Measurements from ENCODE around the gene DDX17.
A peak's percentile ranks its signal among the peaks of the same experiment; 100 is the strongest.
"Not testable (repeated sequence)": the region's sequence is repeated elsewhere in the genome, so short reads cannot be mapped to it uniquely, and the experiment has no call there.

DDX17 gene

DNA sequence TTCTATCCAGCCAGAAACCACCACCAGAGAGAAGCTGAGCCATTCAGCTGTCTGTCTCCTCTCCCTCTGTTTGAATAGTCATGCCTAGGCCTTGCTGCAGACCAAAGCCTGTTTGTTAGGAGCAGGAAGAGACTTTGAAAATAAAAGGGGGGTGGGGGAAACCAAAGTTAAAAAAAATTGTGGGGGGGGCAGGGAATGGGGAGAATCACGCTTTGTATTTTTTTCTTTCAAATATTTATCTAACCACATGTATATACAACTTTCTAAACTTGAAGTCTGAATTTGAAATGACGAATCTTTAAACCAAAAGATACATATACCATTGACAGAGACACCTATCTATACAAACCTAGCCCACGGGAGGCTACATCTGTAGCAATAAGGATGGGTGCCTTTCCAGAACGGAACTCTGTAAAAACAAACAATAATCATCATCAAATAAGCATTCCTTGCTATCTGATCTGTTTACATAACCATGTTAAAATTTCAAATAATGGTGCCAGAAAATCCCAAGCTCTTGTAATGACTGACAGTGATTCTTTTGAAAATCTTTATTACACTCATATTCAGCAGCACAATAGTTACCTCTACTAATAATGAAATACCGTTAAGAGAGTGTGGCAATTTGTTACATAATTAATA lies 14.3 kb downstream of the DDX17 start:
- no peak for DNase-seq (ENCODE audit: low read depth)

DNA sequence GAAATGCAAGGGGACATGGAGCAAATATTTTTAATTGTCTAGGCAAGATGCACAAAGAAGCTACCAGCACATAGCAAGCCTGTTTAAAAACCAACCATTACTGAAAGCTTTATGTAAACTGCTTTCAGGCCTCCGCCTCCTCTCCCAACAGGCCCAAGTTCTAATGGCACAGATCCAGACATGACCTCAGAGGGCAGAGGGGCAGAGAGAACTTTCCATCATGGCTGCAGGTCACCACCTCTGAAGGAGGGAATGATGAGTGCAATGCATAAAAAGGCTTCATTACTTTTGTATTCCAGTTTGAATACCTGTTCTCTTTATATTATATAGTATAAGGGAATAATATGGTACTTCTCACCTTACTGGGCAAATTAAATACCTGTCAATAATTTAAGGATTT lies 15.2 kb downstream of the DDX17 start:
- no peak for DNase-seq (ENCODE audit: low read depth)

DNA sequence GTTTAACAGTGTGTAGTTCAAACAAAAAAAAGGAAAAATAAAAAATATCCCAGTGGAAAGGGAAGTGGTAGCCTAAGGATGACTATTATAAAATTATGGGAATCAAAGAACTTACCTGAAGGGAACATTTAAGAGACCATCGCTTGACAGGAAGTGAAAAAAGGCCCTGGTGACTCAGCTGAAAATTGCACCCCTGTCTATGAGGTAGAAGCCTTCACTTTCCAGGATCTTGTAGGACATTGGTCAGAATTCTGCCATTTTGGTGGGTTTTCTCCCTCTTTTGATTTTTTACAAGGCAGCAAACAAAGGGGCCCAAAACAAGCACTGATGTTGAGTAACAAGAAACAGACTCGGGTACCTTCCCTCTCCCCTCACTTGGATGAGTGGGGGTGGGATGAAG lies 15.6 kb downstream of the DDX17 start:
- DNase-seq (ENCODE audit: low read depth): no peak

DNA sequence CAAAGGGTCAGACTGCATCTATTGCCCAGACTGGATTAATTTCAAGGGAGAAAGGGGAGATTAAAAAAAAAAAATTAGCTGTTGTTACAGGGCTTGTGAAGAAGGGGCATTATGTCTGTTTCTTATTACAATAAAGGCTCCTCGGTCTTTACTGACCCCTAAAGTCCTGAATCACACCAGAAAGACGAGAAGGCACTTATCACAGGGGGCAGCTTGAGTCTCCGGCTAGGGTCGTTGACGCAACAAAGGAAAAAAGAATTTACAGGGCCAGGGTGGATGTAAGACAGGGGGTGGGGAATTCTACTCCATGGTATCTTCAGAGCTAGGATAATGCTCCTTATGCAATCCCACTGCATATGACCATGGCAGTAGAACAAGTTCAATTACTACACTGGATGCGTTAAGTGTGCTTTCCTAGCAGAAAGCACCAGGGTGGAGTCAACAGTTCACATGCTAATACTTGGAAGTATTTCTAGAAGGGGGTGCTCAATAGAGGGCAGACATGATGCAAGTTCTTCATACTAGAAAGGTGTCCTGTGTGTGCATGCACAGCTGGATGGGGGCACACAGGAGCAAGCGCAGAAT lies 16.5 kb downstream of the DDX17 start:
- DNase-seq (ENCODE audit: low read depth): no peak

DNA sequence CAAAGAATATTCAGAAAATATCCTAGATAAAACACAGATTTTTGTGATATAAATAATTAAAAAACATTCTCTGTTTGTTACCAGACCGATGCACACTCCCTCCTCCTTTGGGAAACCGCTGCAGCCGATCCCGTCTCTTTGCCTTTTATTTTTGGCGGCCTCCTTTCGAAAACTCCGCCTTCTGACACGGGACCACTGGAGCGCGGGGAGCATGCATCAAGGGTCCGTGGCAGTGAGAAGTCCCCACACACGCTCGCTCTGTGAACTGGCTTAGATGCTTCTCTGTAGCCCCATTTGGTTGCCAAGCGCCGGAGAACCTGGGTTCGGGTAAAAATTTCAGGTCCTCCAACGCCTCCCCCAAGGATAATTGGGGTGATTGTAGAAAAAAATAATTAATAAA lies 17.0 kb downstream of the DDX17 start:
- DNase-seq (ENCODE audit: low read depth): no peak

DNA sequence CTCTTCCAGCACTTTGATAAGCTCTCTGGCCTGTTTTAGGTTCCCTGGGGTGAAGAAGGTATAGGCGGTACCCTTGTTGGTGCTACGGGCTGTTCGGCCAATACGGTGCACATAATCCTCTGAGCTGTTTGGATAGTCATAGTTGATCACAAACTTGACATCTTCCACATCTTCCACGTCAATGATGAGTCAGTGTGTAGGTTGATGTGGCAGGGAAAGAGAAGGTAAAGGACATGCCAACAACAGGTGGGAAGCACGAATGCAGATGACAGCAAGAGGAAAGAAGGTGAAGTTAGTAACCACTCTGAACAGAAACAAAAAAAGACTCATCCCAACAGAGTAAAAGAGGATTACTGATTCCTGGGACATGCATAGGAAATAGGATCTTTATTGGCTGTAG lies 18.2 kb downstream of the DDX17 start:
- DNase-seq (ENCODE audit: low read depth): no peak

DNA sequence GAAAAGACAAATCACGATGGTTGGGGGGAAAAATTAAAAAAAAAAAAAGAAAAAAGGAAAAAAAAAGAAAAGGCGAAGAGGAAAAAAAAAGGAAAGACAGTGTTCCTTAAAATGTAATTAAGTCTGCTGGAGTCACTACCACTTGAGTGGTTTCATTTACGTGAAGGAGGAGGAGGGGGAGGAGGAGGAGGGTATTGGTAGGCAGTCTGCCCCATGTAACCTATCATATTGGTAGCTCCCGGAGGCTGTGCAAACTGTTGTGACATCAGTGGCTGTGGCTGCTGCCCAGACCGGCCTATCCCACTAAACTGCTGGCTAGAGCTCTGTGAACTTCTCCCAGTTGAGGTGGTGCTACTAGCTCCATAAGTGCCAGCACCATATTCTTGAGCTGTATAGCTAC lies 20.3 kb downstream of the DDX17 start:
- DNase-seq (ENCODE audit: low read depth): no peak

DNA sequence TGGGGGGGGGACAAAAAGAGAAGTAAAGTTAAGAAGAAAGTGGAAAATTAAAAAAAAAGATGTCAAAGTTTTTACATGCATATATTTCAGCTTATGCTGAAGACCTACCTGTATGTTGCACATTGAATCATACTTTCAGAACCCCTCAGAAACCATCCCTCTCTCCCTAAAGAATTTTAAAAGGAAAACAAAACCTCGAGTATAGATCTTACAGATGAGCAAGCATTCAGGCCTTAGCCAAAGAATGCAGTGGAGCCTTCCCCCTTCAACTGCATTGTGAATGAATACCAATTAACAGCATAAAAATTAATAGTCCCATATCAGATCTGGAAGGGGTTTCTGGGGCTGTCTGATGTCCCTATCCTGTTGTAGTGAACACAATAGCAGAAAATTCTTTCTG lies 21.9 kb downstream of the DDX17 start:
- no peak for DNase-seq (ENCODE audit: low read depth)

DNA sequence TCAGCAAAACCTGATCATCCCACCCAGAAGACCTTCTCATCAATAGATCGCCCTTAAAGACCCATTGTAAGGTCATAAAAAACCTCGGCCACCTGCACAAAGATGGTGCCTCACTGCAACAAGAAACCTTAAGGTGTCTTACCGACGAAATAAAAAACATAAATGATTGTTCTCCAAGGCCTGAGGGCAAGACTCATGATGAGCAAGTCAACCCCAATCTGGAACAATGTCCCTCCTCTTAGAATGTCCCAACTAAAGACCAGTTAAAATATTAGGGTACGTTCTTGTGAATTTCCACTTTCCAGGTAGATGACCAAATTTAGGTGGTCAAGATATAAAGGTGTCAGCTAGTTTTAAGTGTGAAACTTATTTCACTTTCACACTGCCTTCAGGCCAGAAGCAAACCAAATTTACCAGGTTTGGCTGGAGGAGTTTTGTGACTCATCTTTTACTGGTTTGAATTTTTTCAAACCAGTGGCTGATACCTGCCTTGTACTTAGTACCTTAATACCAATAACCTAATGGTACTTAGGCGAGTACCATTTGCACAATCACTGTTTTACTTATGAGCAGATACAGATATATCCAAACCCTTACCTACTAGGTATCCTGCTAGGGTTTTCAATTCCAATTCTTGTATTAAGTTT lies 23.3 kb downstream of the DDX17 start:
- no peak for DNase-seq (ENCODE audit: low read depth)

DNA sequence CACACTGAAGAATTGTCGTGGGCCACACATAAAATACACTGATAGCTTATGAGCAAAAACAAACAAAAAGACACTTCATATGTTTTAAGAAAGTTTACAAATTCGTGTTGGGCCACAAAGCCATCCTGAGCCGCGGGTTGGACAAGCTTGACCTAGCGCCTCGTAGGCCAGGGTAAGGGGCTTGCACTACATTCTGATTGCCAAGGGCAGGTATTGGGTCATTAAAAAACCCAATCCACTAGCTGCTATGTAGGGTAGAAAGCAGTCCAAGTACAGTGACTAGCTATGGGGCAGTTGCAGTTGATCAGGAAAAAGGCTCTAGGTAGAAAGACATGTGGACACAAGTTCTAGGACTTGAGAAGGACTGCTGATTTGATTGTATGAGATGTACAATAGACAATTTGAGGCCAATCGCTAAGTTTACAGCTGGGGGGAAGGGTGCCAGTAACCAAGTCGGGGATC lies 24.2 kb downstream of the DDX17 start:
- DNase-seq (ENCODE audit: low read depth): no peak

DNA sequence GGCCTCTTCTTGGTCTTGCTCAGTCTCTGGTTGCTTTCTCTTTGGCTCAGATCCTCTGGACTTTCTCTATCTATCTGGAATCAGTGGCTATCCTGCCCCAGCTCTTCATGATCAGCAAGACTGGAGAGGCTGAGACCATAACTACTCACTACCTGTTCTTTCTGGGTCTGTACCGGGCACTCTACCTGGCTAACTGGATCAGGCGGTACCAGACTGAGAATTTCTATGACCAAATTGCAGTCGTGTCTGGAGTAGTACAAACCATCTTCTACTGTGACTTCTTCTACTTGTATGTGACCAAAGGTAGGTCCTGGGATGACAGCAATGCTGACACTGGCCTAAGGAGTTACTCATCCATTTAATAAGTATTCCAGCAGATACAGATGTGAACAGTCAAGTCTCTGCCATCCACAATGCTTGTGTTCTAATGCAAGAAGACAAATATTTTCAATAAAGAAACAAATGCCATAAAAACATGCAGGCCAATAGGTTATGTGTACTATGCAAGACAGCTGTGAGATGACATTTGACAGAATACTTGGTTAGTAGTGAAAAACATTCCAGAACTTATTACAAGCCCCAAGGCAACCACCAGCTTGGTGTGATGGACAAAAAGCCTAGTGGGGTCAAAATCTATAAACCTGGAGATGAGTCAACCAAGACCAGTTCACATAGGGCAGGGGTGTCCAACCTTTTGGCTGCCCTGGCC lies 24.8 kb downstream of the DDX17 start:
- DNase-seq (ENCODE audit: low read depth): no peak

DNA sequence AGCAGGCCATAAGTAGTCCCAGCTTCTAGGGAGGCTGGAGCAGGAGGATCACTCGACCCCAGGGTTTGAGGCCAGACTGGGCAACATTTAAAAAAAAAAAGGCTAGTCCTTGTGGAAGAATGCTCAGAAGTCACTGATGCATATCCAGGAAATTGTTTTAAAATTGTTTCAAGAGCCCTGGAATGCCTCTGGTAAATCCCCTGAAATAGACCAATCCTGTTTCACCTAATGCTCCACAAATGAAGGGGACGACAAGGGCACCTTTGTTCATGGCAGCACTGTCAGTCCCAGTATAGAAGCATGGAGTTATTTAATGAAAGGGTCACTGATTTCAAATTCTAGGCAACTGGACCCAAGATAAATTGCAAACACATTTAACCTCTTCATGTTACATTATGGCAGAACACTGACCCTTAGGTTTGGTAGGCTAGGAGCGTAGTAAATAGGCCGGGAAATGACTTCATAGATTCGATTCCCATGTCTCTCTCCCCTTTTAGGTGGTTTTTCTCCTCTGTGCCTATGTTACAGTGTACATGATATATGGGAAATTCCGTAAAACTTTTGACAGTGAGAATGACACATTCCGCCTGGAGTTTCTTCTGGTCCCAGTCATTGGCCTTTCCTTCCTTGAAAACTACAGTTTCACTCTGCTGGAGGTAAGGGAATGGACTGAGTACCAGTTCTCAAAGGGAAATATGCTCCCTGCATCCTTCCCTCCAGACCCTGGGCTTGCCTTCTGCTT lies 26.8 kb downstream of the DDX17 start:
- no peak for DNase-seq (ENCODE audit: low read depth)

DNA sequence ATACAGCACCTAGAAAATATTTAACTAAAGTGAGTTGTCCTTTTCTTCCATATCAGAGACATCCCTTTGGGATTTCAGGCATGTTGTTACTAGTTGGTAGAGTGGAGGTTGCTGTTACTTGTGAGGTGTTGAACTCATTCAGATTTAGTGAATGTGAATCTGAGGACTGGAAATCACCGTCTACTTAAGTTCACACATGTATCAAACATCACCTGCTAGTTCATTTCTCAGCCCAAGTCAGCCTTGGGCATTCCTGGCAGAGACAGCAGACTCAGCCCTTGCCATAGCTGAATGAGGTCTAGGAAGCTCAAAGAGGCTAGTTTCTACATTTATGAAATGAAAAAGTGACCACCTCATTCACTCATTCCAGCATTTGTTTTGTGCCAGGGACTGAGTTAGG lies 28.5 kb downstream of the DDX17 start:
- no peak for DNase-seq (ENCODE audit: low read depth)

DNA sequence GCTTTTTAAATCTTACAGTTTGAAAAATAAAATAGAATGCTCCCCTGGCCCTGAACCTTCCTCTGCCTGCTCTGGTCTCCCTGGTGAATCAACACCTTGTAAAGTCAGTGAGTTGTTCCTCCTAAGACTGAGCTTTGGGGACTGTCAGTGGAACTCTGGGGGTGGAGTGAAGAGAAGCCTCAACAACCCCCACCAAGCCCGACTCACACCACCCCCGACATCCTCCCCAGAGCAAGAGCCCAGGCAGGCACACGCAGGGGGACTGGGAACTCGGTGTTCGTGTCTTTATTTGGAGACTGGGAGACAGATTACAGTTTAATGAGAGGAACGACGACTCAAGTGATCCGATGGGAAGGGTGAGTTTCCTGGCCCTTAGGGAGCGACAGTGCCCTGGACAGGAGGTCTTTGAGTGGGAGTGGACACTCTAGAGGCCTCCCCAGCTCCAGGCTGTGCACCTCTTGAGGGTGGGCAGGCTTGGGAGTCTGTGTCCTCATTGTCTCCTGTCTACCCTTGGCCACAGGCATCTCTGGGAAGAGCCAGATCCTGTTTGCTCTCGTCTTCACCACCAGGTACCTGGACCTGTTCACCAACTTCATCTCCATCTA lies 32.0 kb downstream of the DDX17 start:
- no peak for DNase-seq (ENCODE audit: low read depth)

DNA sequence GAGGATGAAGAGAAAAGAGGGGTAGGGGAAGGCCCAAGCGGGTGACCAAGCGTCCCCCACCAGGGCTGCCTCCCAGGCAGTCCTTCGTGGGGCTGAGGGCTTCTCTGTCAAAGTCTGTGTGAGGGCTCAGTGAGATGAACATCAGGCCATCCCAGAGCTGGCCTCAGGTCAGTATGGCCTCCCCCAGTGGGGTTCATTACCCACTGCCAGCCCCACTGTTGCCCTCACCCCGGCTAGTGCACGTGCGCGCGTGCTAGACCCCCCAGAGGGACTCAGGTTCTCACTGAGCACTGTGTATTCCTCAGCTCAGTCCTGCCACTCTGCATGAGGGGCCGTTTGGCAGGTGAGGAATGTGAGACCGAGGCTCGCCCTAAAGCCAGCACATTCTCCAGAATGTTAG lies 34.9 kb downstream of the DDX17 start:
- no peak for DNase-seq (ENCODE audit: low read depth)

DNA sequence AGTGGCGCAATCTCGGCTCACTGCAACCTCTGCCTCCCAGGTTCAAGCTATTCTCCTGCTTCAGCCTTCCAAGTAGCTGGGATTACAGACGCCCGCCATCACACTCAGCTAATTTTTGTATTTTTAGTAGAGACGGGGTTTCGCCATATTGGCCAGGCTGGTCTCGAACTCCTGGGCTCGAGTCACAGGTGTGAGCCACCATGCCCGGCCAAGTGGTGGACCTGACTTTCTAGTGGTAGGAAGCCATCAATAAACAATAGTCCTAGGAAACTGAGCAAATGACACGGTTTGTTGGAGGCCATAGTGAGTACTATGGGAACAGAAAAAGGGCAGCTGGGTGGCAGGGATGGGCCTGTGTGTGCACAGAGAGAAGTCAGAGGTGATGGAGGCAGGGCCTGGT lies 35.9 kb downstream of the DDX17 start:
- DNase-seq (ENCODE audit: low read depth): not testable (repeated sequence)

DNA sequence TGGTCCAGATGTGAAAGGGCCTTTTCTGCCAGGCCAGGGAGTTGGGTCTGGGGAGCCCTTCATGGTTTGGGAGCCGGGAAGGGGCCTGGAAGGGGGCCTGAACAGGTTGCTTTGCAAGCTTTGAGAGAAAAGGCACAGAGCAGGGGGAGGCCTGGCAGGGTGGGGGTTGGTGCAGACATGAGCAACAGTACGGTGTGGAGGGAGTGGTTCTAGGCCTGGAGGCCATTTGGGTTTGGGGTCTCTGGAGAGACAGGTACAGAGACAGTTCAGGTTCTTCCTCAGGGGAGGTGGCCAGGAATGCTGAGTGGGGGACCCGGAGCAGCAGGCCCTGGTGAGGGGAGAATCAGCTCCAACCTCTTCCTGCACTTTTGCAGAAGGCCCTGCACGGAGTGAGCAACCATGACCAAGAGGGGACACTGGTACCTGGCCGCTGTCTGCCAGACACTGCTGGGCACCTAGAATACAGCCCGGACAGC lies 36.8 kb downstream of the DDX17 start:
- DNase-seq (ENCODE audit: low read depth): no peak

DNA sequence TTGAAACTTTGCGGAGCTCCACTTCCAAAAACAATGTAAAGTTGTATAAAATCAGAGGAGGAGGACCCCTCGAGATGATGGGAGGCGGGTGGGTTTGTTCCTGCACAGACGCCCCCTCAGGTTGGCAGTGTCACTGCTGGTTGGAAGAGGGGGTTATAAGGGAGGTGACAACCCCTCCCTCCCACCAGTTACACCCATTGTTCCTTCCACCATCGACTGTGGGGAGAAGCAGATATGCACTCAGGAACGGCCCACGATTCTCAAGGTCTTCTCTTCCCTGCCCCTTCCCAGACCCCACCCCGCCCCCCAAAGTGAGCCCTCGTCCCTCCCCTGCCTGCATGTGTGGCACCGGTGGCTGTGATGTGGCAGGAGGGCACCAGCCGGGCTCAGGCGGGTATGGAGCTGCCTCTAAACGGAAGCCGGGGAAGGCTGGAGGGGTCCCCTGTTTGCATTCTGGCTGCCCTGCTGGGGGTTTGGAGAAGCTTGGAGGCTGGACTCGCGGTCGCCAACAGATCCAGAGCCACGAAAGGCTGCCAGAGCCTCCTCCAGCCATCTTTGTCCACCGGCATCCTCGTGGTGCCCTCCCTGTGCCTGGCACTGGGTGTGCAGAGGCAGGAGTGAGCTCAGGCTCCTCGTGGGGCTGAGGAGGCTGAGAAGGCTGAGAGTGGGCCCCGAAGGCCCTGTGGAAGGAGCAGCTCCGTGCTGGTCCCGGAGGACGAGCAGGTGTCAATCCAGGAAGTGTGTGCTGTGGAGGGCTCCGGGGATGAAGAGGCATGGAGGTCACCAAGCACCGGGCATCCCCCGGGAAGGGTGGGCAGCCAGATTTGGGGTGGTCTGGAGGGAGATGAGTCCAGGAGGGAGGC lies 37.4 kb downstream of the DDX17 start:
- DNase-seq (ENCODE audit: low read depth): no peak

DNA sequence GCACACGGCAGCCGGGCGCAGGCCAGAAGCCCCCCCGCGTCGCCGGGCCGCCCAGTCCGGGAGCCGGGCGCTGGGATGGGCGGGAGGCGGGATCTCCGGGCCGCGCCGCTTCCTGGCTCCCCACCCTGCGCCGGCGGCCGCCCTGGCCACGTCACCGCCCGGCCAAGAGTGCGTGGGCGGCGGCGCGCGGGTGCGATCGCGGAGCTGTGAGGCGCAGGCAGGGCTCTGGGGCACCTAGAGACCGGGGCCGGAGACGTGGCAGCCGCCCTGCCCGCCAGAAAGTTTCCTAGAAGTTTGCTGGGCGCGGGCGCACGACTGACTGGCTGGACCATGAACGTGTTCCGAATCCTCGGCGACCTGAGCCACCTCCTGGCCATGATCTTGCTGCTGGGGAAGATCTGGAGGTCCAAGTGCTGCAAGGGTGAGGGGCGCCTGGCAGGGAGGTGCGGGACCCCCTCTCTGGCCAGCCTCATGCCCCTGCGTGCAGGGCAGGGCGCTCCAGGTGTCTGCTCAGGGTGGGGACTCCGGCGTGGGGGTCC lies 38.1 kb downstream of the DDX17 start, which contains the start of gene KDELR3:
KDELR3 (plus strand) TSS at position 193 of the 539 bp plus-strand sequence; CDS start at position 331, 138 bp downstream.
- peak; percentile 43 for DNase-seq (ENCODE audit: low read depth)

DNA sequence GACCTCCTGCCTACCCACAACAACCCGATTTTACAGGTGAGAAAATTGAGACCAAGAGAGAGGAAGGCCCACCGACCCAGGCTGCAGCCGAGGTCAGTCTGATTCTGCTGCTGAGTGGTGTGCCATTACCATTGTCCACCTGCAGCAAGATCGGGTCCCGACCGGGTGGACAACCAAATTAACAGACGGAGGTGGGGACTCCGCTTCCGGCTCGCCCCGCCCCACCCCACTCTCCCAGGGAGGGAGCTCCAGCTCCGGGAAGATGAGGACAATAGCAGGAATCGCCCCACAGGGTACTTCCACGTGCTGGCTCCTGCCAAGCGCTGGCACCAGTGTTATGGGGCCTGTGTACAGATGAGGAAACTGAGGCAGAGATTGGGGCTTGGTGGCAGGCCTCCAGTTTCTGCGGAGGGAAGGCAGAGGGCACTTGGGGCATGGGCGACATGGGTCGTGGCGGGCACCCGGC lies 38.6 kb downstream of the DDX17 start:
- DNase-seq (ENCODE audit: low read depth): no peak
